HG03045 (cell line): ENCODE data around the gene PSMA4.
"Not testable (repeated sequence)": the region's sequence is repeated elsewhere in the genome, so short reads cannot be mapped to it uniquely, and the experiment has no call there.

Source experiments
- ATAC-seq: cut with Tn5 transposase; IDR thresholded peaks from one replicate; pipeline ENCODE4 v1.9.1; 2021; ENCODE audit warnings: mild to moderate bottlenecking, moderate library complexity; ENCODE audit not compliant: unreplicated experiment

Gene PSMA4

DNA sequence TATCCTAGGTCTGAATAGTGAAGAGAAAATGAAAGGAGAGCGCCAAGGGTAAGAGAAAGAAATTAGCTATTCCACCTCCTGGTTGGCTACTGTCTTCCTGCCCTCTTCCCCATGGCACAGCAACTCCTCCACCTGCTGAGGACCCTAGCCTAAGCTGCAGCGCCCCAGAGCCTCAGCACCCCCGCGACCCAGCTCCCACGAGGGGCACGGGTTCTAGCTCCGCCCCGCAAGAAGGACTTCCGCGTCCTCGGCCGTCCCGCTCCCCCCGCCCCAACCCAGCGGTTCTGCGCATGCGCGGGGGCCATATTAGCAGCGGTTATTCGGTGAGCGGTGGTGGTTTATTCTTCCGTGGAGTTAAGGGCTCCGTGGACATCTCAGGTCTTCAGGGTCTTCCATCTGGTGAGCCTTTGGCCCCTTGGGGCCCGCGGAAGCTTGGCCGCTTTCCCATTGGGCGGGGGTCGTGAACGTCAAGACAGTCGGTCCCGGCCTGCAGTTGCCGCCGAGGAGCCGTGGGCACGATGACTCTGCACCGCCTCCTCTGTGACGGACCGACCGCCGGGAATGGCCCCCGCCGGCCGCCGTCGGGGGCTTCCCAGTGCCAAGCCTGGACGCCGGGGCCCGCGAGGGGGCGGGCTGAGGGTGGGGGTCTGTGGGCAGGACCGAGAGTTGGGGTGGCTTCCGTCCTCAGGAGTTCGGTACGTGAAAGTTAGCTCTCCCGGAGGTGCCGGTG is at the start of gene PSMA4:
Gene PSMA4, plus strand, starts transcription at position 304 of the 730 bp plus-strand sequence. CDS start 1,484 bp downstream, outside the sequence.
- peak; percentile 87 for ATAC-seq

- no peak for ATAC-seq
Measured at GRCh38 chr15:78492872-78493271, 47.4 kb upstream of the PSMA4 start.

DNA sequence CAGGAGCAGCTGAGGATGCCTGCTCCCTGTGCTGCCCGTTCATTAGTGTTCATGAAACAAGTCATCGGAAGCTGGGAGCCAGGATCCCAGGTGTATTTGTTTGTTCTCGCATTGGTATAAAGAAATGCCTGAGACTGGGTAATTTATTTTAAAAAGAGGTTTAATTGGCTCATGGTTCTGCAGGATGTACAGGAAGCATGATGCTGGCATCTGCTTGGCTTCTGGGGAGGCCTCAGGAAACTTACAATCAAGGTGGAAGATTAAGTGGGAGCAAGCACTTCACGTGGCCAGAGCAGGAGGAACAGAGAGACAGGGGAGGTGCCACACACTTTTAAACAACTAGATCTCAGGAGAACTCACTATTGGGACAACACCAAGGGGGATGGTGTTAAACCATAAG is 38.4 kb upstream of the PSMA4 start:
- no peak for ATAC-seq

DNA sequence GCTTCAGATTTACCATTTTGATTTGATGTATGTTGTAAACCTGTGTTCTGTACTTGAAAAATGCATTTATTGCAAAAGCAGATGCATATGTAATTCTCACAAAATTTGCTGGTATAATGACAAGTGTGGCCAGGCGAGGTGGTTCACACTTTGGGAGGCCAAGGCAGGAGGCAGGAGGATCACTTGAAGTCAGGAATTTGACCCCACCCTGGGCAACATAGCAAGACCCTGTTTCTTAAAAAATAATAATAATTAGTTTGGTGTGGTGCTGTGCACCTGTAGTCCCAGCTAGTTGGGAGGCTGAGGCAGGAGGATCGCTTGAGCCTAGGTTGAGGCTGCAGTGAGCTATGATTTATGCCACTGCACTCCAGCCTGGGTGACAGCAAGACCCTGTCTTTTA is 37.6 kb upstream of the PSMA4 start:
- ATAC-seq = no peak

DNA sequence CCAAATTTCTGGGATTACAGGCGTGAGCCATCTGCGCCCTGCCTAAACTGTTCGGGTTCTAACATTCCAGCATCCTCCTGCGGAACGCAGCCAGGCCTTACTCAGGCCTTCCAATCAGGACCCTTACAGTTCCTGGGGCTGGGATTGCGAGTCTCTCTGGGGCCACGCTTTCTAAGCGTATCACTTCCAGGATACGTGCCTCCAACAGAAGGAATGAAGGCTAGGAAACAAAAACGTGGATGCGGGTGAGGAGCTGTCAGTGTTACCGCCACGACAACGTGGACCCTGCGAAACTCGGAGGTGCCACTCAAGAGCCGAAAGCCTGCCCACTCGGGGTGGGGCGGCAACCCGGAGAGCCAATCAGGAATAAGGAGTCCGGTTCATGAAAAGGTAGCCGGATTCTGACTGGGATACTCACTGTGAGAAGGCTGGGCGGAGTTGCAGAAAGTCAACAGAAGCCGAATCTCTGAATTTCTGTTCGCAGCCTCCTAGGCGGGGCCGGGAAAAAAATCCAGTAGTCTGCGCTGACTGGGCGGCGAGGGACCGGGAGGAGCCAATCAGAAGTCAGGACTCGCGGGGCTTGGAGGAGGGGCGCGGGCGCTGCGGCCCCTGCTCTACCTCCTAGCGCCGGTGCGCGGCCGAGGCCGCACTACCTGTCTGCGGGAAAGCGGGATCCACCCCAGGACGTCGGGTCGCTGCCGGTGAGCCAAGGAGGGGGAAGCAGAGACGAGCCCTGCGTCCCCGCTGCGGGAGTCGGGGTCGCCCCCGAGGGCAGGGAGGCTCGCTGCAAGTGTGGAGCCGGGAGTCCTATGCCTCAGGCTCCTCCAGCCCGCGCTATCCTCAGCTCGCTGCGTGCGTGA is 33.0 kb upstream of the PSMA4 start, which contains the start of gene HYKK:
Gene HYKK, plus strand, starts transcription at position 607 of the 860 bp plus-strand sequence. CDS start 5,512 bp downstream, outside the sequence.
- peak; percentile 90 for ATAC-seq

DNA sequence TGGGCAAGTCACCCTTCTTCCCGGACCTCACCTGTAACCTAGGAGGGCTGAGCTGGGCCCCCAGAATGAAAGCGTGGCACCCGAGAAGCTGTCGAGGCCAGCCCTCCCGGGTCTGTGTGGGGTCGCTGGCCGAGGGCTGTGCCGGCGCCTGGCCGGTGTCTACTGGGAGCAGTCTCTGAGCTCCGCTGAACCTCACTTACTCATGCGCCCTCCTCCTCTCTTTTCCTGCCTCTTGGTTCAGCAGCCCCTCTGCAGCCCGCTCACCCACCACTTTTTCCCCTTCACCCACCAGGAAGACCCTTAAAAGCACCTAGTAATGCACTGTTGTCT is 32.4 kb upstream of the PSMA4 start:
- ATAC-seq = peak; percentile 28

DNA sequence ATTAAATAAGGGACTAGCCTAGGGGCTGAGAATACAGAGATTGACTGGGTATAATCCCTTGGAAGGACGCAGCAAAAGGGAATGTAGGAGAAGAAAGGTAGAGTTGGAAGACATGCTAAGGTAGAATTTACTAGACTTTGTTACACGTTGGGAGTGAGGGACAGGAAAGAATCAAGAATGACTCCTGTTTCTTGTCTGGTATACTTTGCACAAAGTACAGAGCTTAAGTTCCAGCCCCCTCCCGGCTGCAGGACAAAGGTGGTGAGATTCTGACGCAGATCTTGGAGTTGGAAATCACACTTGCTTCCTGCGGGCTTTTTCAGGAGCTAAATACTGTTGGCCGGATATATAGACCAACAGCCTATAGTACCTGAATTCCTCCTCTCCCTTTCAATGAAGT is 32.0 kb upstream of the PSMA4 start:
- no peak for ATAC-seq

- ATAC-seq = no peak
Measured at GRCh38 chr15:78509726-78510312, 30.4 kb upstream of the PSMA4 start.

GRCh38 chr15:78520035-78520434 is 20.2 kb upstream of the PSMA4 start:
- not testable (repeated sequence) for ATAC-seq

GRCh38 chr15:78524230-78524629 is 16.0 kb upstream of the PSMA4 start:
- no peak for ATAC-seq

- ATAC-seq = no peak
Measured at GRCh38 chr15:78527325-78527724, 12.9 kb upstream of the PSMA4 start.

GRCh38 chr15:78533331-78533730 is 6.9 kb upstream of the PSMA4 start:
- no peak for ATAC-seq

DNA sequence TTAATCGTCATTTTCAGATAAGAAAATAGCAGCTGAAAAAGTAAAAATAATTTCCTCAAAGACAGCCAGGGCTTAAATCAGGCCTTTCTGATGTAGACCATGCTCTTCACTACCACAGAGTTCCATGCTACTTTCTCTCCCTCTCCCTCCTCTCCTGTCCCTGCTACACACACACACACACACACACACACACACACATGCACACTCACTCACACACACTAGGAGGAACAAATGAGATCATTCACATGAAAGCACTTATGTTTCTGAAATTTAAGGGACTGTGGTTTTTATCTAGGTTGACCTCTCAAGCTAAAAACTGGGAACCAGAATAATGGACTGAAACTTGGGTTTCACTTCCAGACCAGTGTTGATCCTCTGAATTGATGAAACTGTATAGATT is 4.1 kb upstream of the PSMA4 start:
- no peak for ATAC-seq

- no peak for ATAC-seq
Measured at GRCh38 chr15:78537266-78537905, 2.9 kb upstream of the PSMA4 start.

GRCh38 chr15:78538358-78538757 is 1.9 kb upstream of the PSMA4 start:
- no peak for ATAC-seq

- not testable (repeated sequence) for ATAC-seq
Measured at GRCh38 chr15:78539464-78540140, 642 bp upstream of the PSMA4 start.

DNA sequence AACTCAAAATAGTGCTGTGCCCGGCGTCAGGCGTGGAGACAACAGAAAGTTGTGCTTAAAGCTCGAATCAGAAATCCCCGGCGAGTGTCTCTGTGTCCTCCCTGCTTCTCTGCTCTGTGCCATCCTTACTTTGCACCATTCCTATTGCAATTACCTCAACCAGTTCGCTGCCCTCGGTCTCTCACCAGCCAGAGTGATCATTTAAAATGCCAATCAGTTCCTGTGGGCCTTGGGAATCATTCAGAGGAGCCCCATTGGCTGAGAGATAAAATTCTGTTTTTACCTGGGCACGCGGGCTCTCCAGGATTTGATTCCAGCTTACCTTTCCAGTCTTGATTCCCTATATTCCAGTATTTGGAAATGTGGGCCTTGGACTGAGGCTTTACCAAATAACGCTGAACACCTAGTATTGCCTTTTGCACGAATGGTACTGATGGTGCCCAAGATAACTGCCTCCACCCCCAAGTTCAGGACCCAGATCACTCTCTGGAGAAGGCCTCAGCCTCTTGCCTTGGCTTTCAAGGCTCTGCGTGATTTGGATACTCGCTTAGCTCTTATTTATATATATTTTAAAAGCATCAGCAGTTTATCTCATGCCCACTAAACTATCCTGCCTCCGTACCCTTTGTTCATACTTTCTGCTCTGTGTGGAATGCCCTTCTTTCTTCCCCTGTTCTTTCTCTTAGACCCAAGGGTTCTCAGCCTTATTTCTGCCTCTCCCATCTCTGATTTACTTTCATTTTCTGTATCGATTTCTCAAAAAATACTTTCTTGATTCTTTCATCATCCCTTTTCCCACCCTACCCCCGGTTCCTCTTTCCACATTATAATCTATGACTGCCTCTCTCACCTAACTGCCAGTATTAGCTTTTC is 863 bp downstream of the PSMA4 start:
- ATAC-seq = no peak

DNA sequence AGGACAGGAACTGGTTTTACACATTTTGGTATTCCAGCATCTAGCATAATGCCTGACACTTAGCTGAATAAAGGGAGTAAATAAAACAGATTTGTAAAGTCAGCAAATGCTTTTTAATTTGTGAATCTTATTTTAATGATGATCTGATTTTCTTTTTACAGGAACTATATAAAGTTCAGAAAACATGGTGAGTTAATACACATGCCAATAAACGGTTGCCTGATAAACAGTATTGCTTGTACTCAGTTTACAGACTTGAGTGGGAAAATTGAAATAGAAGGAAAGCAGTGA is 1.4 kb downstream of the PSMA4 start:
- ATAC-seq = no peak

- no peak for ATAC-seq
Measured at GRCh38 chr15:78542647-78543046, 2.4 kb downstream of the PSMA4 start.

DNA sequence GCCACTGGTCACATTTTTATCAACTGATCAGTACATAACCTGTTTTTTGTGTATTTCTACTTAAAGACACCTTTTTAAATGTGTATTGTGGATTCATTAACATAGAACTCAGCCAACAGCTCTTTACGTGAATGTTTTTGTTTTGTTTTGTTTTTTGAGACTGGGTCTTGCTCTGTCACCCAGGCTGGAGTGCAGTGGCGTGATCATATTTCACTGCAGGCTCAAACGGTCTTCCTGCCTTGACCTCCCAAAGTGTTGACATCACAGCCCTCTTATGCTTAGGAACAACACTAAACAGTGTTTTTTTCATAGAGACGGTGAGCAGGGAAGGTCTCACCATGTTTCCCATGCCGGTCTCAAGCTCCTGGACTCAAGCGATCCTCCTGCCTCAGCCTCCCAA is 9.9 kb downstream of the PSMA4 start:
- ATAC-seq = no peak
